ENCODE data around the gene STMN3.
"Not testable (repeated sequence)": the region's sequence is repeated elsewhere in the genome, so short reads cannot be mapped to it uniquely, and the experiment has no call there.

STMN3 gene

DNA sequence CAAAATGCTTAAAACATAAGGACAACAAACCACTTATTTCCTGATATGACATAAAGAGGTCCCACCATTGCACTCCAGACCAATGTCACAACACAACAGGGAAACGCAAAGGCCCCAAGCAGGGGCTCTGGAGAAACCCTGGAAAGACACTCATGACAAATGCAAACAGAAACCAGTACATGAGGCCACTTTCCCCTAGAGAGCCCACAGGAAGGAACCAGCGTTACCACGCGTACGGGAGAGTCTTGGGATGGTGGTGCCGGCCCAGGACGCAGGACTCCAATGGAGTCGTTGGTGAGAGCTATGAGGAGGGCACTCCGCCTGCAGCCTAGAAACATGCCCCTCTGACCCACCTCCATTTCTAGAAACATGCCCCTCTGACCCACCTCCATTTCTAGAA lies 46.5 kb downstream of the STMN3 start:
- DNase-seq = no peak

DNA sequence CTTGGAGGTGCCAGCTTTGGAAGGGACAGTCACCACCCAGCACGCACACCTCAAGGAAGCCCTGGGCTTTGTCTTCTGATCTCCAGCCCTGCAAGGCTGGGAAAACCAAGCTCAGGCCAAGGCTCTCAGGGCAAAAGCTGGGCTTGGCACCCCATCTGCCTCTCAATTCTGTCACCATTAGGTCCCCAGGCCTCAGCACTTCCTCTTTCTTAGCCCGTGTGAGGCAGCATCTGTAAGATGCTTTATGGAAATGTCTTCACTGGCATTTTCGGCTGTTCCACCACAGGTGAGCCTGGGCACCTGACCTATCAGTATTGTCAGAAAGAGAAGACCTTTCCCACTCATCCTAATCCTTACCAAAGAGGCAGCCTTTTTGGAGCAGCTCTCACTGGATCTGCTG lies 50.9 kb downstream of the STMN3 start:
- no peak for DNase-seq

DNA sequence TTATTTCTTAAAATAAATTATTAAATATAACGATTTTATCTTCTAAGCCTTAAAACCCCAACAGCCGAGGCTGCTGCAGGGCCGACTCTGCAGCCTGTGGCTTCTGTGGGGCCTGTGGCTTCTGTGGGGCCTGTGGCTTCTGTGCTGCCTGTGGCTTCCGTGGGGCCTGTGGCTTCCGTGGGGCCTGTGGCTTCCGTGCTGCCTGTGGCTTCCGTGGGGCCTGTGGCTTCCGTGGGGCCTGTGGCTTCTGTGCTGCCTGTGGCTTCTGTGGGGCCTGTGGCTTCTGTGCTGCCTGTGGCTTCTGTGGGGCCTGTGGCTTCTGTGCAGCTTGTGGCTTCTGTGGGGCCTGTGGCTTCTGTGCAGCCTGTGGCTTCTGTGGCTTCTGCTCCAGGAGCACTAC lies 51.5 kb downstream of the STMN3 start:
- DNase-seq = not testable (repeated sequence)

- DNase-seq = no peak
Measured at GRCh38 chr20:63599396-63600050, 53.7 kb downstream of the STMN3 start.

GRCh38 chr20:63598479-63599395 lies 54.5 kb downstream of the STMN3 start:
- DNase-seq = no peak

- no peak for DNase-seq
Measured at GRCh38 chr20:63597651-63598478, 55.4 kb downstream of the STMN3 start.

GRCh38 chr20:63596423-63596822 lies 56.8 kb downstream of the STMN3 start:
- DNase-seq = no peak

GRCh38 chr20:63595416-63596127 lies 57.7 kb downstream of the STMN3 start:
- no peak for DNase-seq

GRCh38 chr20:63594043-63594561 lies 59.1 kb downstream of the STMN3 start:
- no peak for DNase-seq

DNA sequence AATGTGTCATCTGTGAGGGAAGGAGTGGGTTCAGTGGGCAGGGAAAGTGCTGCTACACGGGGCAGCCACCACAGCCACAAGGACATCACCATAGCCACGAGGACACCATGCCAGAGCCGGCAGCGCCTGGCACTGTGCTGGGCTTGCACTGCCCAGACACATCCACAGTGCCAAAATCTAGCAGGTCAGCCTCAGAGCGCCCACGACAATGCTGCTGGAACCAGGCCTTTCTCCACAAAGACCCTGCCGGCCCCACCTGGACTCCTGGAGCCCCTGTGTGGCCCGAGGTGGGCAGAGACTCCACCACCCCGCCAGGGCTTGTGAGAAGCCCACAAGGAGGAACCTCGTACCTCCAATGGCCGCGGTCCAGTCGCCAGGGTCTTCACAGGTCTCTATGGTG lies 60.6 kb downstream of the STMN3 start:
- no peak for DNase-seq

DNA sequence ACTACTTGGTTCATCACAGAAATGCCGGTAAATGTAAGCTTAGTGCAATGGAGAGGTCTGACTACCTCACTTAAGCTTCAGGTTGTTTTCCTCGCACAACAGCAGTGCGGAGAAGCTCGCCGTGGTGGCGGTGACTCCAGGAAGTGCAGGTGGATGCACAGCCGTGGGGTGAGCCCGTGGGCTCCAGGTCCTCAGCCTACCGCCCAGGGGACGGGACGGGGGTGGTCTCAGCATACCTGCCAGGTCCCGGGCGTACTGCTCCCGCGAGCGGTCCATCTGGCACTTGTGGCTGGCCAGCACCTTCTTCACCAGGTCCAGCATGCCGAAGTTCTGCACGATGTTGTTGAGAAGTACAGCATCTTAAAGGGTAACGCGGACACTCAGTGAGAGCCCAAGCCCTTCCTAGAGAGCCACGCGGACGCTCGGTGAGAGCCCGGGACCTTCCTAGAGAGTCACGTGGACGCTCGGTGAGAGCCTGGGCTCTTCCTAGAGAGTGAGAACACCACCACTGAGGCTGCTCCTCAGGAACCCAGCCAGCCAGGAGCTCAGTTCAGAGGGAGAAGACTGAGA lies 61.4 kb downstream of the STMN3 start:
- DNase-seq = no peak

- DNase-seq = no peak
Measured at GRCh38 chr20:63591147-63591533, 62.1 kb downstream of the STMN3 start.

DNA sequence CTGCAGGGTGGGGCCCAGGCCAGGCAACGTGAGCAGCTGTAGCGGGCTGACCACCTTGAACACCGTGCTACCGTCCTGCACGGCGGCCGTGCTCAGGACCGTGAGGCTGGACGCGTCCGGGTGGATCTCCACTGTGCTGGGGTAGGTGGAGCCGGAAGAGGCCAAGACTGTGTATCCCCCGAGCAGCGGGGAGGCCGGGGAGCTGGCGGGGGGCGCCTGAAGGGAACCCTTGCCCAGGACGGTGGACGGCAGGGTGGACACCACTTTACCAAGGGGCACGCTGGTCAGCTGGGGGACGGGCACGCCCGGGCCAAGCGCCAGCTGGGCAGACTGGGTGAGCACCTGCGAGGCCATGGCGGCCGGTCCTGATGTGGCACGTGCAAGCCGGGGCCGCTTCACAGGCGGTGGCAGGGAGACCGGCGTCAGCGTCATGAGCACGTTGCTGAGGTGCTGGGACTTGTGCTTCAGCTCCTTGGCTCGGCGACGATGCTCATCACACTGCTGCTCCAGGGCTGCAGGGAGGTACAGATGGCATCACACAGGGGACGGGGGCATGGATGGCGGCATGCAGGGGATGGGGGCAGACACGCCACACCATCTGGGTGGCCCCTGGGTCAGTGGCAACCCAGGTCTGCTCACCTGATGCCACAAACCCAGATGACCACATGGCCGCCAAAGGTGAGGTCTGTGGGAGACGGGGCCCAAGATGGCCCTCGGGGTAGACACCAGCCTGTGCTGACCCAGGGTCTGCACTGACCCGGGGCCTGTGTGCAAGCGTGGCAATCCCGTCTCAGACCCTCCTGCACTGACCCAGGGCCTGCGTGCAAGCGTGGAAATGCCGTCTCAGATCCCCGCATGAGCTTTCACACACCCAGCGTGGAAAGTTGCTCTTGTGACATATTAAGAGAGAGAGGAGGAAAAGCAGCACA lies 62.7 kb downstream of the STMN3 start:
- no peak for DNase-seq

Data from effector CD4-positive, alpha-beta T cell (primary cell).